Renal cortex interstitium (tissue), 11 donors: ENCODE measurements around the gene TNFRSF1A. TPM values are rescaled to one million over a fixed set of nuclear protein-coding genes. Genes with fewer than 3 reads are reported as not detected.

ENCODE experiments used
- DNase-seq, 11 donors: peaks; one replicate each; pipeline ENCODE4 v3.0.0-alpha.2; 2013; ENCODE audit warnings: low read depth in 9 of 11, low spot score in 4 of 11; ENCODE audit errors: extremely low read depth in 1 of 11
- polyA plus RNA-seq, 3 donors: library from polyadenylated mRNA; unstranded; fragments of 120-200 nt; gene quantifications; one replicate each; pipeline ENCODE4 v1.2.1, GENCODE V29; 2013; ENCODE audit not compliant: insufficient read length in 3 of 3

TNFRSF1A gene
- polyA plus RNA-seq, 3 donors, result 77.6 to 93.0 (median 88.0) TPM

- DNase-seq, result no peak
Measured at GRCh38 chr12:6376870-6377666, 35.2 kb upstream of the TNFRSF1A start.

GRCh38 chr12:6376079-6376869 is 34.4 kb upstream of the TNFRSF1A start:
- DNase-seq, result no peak

GRCh38 chr12:6375269-6376078 is 33.6 kb upstream of the TNFRSF1A start, which contains the start of gene SCNN1A:
SCNN1A (minus strand) TSS chr12:6375563; CDS start chr12:6374783, 780 bp downstream.
- DNase-seq, result peak in 1 of 11 donors; percentile 65

GRCh38 chr12:6374786-6375160 is 32.9 kb upstream of the TNFRSF1A start:
- DNase-seq, result no peak

DNA sequence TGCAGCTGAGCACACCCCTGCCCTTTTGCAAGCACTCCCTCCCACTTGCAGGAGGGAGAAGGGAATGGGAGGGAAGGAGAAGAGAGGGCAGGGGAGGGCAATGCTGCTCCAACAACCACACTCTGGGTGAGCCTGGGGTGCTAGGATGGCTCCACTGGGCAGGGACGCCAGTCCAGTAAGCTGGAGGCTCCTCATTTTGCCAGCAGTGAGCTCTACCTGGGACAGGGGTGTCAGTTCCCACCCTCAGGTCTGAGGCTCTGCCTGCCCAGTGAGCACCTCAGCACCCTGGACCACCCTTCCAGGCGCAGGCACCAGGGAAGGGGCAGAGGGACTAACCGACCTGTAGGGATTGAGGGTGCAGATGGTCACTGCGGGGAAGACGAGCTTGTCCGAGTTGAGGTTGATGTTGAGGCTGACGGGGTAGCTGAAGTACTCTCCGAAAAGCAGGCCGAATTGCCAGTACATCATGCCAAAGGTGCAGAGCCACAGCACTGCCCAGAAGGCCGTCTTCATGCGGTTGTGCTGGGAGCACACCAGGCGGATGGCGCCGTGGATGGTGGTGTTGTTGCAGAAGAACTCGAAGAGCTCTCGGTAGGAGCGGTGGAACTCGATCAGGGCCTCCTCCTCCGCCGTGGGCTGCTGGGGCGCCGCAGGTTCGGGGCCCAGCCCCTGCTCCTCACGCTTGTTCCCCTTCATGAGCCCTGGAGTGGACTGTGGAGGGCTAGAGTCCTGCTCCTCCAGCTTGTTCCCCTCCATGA is 32.3 kb upstream of the TNFRSF1A start:
- no peak for DNase-seq

- DNase-seq, result no peak
Measured at GRCh38 chr12:6373022-6373787, 31.3 kb upstream of the TNFRSF1A start.

- no peak for DNase-seq
Measured at GRCh38 chr12:6372403-6373003, 30.6 kb upstream of the TNFRSF1A start.

DNA sequence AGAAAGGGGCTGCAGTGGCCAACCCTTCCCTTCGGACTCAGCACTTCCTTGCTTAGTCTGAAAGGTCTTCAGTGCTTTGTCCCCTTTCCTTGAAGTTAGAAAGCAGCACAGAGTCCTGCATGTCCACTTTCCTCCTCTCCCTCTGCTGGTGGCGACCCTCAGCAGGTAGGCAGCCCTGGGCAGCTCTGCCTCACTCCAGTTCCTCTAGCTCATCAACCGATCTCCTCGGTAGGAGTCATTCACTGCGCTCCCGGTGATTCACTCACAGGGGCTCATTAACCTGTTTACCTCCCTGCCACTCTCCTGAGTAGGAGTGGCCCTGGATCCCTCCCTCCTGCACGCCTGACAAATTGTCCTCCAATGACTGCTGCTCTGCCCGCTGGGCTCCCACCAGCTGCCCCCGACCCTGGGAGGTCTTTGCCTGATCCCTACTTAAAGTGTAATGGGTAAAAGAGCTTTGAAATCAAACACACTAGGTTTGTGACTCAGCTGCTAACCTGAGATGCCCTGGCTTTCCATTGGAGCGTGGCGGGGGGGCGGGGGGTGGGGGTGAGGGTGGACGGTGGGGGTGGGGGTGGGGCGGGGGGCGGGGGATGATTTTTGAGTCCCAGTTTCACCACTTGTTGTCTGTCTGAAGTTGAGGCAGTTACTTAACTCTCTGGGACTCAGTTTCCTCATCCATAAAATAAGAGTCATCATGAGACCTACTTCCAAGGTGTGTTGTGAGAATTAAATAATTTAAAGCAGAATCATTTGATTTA is 29.3 kb upstream of the TNFRSF1A start:
- DNase-seq, result peak in 6 of 11 donors; percentile 70 to 85 (median 75)

- DNase-seq, result no peak
Measured at GRCh38 chr12:6370576-6370935, 28.7 kb upstream of the TNFRSF1A start.

DNA sequence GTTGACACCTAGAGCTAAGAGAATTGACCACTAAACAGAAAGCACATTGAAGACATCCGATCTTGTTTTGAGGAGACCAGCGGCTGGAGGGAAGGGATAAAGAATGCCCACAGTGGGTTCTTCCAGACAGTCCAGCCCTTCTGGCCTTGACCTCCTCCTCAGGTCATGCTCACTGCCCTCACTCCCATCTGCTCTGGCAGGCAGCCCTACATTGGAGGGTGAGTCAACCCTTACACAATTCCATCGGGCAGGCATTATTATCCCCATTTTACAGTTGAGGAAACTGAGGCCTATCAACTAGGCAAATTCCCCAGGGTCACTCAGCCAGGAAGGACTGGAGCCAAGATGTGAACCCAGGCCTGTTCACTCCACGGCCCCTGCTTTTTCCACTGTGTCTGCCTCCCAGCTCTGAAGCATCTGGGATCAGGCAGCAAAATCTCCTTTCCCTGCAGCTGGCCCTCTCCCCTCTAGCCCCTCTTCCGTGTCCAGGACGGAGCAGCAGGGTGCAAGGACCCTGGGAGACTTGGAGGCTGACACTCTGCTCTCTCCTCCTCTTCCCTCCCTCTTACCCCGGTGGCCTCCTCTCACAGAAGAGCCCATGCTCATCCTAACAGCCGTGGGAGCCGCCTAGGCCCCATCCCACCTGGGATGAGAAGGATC is 28.2 kb upstream of the TNFRSF1A start:
- DNase-seq, result no peak

DNA sequence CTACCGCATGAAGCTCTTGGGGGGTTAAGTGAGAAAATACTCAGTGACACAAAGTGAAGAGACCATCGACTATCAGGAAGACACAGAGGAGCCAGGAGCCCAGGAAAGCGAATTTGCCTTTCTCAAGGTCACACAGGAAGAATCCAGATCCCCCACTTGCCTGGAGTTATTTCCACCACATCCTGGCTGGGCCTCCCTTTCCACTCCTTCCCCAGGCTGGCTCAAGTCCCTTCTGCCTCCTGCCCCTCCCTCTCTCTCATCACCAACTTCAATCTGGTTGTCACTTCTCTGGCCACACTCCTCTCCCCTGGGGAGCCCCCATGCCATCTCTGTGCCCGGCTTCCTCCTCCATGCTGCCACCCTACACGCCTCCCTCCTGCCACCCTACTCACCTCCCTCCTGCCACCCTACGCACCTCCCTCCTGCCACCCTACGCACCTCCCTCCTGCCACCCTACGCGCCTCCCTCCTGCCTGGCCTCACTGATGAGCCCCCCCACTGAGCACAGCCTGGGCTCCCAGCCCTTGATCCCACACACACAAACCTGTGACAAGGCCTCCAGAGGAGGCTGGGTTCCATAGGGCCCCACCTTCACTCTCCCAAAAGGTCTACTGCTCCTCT is 27.1 kb upstream of the TNFRSF1A start:
- DNase-seq, result no peak

DNA sequence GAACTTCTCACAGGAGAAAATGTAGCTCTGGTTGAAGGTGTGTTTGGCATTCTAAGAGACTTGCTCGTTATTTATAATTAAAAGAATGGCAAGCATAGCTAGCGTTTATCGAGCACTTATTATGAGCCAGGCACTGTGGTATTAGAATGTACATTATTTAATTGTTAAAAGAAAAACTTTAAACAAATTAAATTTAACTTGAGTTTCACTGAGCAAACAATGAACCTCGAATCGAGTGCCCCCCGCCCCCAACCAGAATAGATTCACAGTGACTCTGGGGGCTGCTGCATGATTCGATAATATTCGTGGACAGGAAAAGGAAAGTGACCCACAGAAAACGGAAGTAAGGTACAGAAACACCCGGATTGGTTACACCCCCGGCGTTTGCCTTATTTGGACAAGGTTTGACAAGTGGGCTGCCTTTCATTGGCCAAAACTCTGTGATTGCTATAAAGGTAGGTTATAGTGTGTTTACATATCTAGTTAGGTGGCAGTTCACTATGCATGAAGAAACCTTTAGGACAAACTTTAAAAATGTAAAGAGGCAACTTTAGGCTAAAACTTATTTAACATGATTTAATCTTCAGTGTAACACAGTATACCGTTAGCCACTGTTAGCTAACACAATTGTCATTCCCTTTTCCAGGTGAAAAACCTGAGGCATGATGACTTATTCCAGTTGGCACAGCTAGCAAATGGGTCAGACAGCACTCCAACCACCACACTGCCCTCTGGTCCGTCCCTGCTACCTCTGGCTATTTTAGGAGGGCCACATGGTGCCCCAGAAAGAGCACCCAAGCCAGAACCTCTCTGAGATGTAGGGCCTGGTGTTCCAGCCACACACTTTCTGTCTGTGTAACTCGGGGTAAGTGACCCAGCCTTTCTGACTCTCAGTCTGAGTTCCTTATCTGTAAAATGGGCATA is 26.4 kb upstream of the TNFRSF1A start:
- DNase-seq, result no peak

GRCh38 chr12:6367065-6367968 is 25.4 kb upstream of the TNFRSF1A start:
- no peak for DNase-seq

DNA sequence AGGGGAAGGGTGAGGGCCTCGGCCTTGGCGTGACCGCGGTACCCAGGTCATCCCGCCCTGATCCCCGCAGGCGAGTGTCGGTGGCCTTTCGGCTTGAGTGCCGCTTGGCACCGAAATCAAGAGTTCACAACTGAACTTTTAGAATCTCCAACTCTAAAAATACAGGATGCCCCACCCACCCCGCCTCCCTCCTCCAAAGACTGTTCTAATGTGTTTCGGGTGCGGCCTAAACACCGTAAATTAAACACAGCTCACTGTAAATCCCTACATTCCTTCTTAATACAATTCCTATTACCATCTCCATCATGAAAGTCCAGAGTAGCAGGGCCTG is 22.1 kb upstream of the TNFRSF1A start:
- DNase-seq, result no peak
